GM12878 (cell line): ENCODE results near the gene CXXC4. TPM values are rescaled to one million over a fixed set of nuclear protein-coding genes. Genes with fewer than 3 reads are reported as not detected.

ENCODE experiments used
- BCL11A ChIP-seq: IDR thresholded peaks from 2 replicates; pipeline ENCODE4 v1.6.1; 2011; ENCODE audit warnings: low read depth, low read length
- BHLHE40 ChIP-seq, 2 experiments: fragments of 450-650 bp in 1 of 2; IDR thresholded peaks; 2 replicates each; pipeline ENCODE4 v1.6.1; 2011 to 2017; ENCODE audit warnings: low read depth in 2 of 2, borderline replicate concordance in 1 of 2, improper control_type of control experiment in 1 of 2, low read length in 1 of 2, mild to moderate bottlenecking in 1 of 2
- CEBPZ ChIP-seq: fragments of 150-350 bp; IDR thresholded peaks from 2 replicates; pipeline ENCODE4 v1.6.1; 2016; ENCODE audit warnings: low read depth, low read length
- E2F8 ChIP-seq: fragments of 450-650 bp; IDR thresholded peaks from 2 replicates; pipeline ENCODE4 v1.6.1; 2018; ENCODE audit warnings: mild to moderate bottlenecking, low read depth, moderate library complexity; ENCODE audit not compliant: partially characterized antibody
- FOXM1 ChIP-seq: IDR thresholded peaks from 2 replicates; pipeline ENCODE4 v1.6.1; 2012; ENCODE audit warnings: low read depth, mild to moderate bottlenecking, inconsistent platforms, low read length, moderate library complexity
- IKZF1 ChIP-seq: fragments of 450-650 bp; conservative IDR thresholded peaks from 2 replicates; pipeline ENCODE4 v1.6.1; 2017; ENCODE audit warnings: antibody characterized with exemption, mild to moderate bottlenecking
- JUNB ChIP-seq: IDR thresholded peaks from 2 replicates; pipeline ENCODE4 v1.6.1; 2016; ENCODE audit warnings: antibody characterized with exemption, mild to moderate bottlenecking
- MEF2A ChIP-seq: IDR thresholded peaks from 2 replicates; pipeline ENCODE4 v1.6.1; 2011; ENCODE audit warnings: low read depth, mild to moderate bottlenecking, low read length, moderate library complexity; ENCODE audit not compliant: insufficient read depth
- NBN ChIP-seq: fragments of 450-650 bp; IDR thresholded peaks from 2 replicates; pipeline ENCODE4 v1.6.1; 2016
- NFYA ChIP-seq: IDR thresholded peaks from 2 replicates; pipeline ENCODE4 v1.6.1; 2011; ENCODE audit warnings: low read depth, mild to moderate bottlenecking, low read length, improper control_type of control experiment, borderline replicate concordance
- RAD21 ChIP-seq: IDR thresholded peaks from 2 replicates; pipeline ENCODE4 v1.6.1; 2011; ENCODE audit warnings: mild to moderate bottlenecking, low read depth, low read length, moderate library complexity; ENCODE audit not compliant: insufficient read depth
- RAD51 ChIP-seq: fragments of 450-650 bp; IDR thresholded peaks from 2 replicates; pipeline ENCODE4 v1.6.1; 2016; ENCODE audit warnings: moderate library complexity, mild to moderate bottlenecking, inconsistent platforms
- RELA ChIP-seq: fragments of 450-650 bp; IDR thresholded peaks from 2 replicates; pipeline ENCODE4 v1.8.0; 2014; ENCODE audit warnings: borderline replicate concordance; ENCODE audit not compliant: partially characterized antibody
- RUNX3 ChIP-seq: IDR thresholded peaks from 2 replicates; pipeline ENCODE4 v1.6.1; 2012; ENCODE audit warnings: low read length, inconsistent platforms
- SIX5 ChIP-seq: IDR thresholded peaks from 2 replicates; pipeline ENCODE4 v1.6.1; 2011; ENCODE audit warnings: mild to moderate bottlenecking, low read depth, low read length, moderate library complexity; ENCODE audit not compliant: severe bottlenecking
- SREBF1 ChIP-seq: IDR thresholded peaks from 2 replicates; pipeline ENCODE4 v1.6.1; 2012; ENCODE audit warnings: mild to moderate bottlenecking, low read length
- SREBF2 ChIP-seq: IDR thresholded peaks from 2 replicates; pipeline ENCODE4 v1.6.1; 2012; ENCODE audit warnings: mild to moderate bottlenecking, low read length
- STAT1 ChIP-seq: fragments of 450-650 bp; conservative IDR thresholded peaks from 2 replicates; pipeline ENCODE4 v1.6.1; 2014; ENCODE audit warnings: antibody characterized with exemption, mild to moderate bottlenecking
- ZBTB33 ChIP-seq: fragments of 450-650 bp; IDR thresholded peaks from 2 replicates; pipeline ENCODE4 v1.6.1; 2017; ENCODE audit warnings: mild to moderate bottlenecking
- polyA plus RNA-seq, 11 experiments: library from polyadenylated mRNA; depleted of rRNA in 4 of 11; unstranded in 6 of 11; stranded (reverse) in 5 of 11; fragments of >200 nt; fragmentation: Nextera tagmentation in 4 of 11; fragmentation: Illumina TruSeq in 1 of 11; extraction: Ambion mirVana in 4 of 11; extraction: Trizol in 1 of 11; gene quantifications; 1 replicate in 1 of 11; 2 replicates in 10 of 11; pipeline versions ENCODE4 v1.2.1 to v1.2.3, GENCODE V29; 2011 to 2016; ENCODE audit warnings: inconsistent platforms in 2 of 11, missing spikeins in 2 of 11, low read depth in 1 of 11
- total RNA-seq, 4 experiments: library from RNA; depleted of rRNA in 3 of 4; stranded (reverse); fragments of >200 nt in 3 of 4; fragmentation: Illumina TruSeq in 1 of 4; extraction: Trizol in 1 of 4; gene quantifications; 2 replicates each; pipeline versions ENCODE4 v1.2.1 to v1.2.3, GENCODE V29; 2013 to 2021

CXXC4 gene
- total and polyA plus RNA-seq, 10 of the 15 experiments (the other 5 are each of a cell fraction or from before 2014, with no cell fraction given): 4.2 to 17.0 (median 7.8) TPM

GRCh38 chr4:104490096-104490769 is 4.5 kb downstream of the CXXC4 start (continued):
- TF ChIP-seq CEBPZ (no peak), E2F8 (no peak), MEF2A (peak; percentile 66), FOXM1 (peak; percentile 94), RAD21 (peak; percentile 13; the same call in 1 of the 2 replicates), RELA (peak; percentile 57), SIX5 (no peak), NFYA (no peak), ZBTB33 (no peak), BCL11A (peak; percentile 74; the same call in 1 of the 2 replicates), RUNX3 (peak; percentile 83), RAD51 (peak; percentile 87), IKZF1 (peak; percentile 56), SREBF1 (0 out of 2 replicates have a peak, but pooled peaks have one; percentile 21), BHLHE40 (IDR thresholded peaks at IDR 0.05; ENCODE audit: borderline replicate concordance in 1 of 2, low read depth in 2 of 2, low read length in 1 of 2) (peak; percentile 92 to 93), SREBF2 (no peak), STAT1 (0 out of 2 replicates have a peak, but pooled peaks have one; percentile 49), NBN (0 out of 2 replicates have a peak, but pooled peaks have one; percentile 10), JUNB (peak; percentile 52; the same call in 1 of the 2 replicates)
